ENCODE measurements around the gene GRIK3.

DNA sequence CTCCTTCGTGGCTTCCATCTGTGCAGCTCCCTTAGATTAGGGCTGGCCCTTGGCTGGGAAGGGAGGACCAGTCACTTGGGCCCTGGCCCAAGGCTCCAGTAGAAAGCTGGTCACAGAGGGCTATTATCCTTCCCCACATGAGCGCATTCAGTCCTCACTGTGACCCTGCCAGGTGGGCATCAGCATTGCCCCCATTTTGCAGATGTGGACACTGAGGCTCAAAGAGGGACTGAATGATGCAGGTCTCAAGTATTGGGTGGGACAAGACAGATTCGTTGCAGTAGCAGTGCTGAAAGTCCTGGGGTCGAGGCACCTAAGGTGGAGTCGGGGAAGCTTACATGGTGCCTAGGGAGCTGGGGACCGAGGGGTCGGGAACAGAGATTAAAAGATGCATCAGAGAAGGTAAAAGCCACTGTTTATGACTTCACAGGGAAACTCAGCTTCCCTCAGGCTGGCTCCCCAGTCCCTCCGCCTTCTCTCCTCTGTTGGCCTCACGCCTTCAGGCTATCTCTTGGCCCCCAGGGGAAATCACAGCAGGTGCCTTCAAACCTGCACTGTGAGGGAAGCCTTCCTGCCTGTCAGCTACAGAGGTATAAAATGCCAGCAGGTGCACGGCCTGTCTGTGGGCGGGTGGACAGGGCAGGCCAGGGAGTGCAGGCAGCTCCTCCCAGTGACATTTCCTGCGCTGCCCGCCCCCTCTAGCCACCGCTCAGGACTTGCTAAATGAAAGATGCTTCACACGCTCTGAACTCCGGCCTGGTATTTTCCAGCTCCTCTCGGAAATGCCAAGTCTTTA, 178.4 kb downstream of the GRIK3 start:
- TF ChIP-seq, protein P1, sequence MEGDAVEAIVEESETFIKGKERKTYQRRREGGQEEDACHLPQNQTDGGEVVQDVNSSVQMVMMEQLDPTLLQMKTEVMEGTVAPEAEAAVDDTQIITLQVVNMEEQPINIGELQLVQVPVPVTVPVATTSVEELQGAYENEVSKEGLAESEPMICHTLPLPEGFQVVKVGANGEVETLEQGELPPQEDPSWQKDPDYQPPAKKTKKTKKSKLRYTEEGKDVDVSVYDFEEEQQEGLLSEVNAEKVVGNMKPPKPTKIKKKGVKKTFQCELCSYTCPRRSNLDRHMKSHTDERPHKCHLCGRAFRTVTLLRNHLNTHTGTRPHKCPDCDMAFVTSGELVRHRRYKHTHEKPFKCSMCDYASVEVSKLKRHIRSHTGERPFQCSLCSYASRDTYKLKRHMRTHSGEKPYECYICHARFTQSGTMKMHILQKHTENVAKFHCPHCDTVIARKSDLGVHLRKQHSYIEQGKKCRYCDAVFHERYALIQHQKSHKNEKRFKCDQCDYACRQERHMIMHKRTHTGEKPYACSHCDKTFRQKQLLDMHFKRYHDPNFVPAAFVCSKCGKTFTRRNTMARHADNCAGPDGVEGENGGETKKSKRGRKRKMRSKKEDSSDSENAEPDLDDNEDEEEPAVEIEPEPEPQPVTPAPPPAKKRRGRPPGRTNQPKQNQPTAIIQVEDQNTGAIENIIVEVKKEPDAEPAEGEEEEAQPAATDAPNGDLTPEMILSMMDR (IDR thresholded peaks at IDR 0.05): no peak
- TF ChIP-seq, protein P2, sequence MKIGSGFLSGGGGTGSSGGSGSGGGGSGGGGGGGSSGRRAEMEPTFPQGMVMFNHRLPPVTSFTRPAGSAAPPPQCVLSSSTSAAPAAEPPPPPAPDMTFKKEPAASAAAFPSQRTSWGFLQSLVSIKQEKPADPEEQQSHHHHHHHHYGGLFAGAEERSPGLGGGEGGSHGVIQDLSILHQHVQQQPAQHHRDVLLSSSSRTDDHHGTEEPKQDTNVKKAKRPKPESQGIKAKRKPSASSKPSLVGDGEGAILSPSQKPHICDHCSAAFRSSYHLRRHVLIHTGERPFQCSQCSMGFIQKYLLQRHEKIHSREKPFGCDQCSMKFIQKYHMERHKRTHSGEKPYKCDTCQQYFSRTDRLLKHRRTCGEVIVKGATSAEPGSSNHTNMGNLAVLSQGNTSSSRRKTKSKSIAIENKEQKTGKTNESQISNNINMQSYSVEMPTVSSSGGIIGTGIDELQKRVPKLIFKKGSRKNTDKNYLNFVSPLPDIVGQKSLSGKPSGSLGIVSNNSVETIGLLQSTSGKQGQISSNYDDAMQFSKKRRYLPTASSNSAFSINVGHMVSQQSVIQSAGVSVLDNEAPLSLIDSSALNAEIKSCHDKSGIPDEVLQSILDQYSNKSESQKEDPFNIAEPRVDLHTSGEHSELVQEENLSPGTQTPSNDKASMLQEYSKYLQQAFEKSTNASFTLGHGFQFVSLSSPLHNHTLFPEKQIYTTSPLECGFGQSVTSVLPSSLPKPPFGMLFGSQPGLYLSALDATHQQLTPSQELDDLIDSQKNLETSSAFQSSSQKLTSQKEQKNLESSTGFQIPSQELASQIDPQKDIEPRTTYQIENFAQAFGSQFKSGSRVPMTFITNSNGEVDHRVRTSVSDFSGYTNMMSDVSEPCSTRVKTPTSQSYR (CRISPR knock-in tag; IDR thresholded peaks at IDR 0.05): no peak
- TF ChIP-seq, protein P3, sequence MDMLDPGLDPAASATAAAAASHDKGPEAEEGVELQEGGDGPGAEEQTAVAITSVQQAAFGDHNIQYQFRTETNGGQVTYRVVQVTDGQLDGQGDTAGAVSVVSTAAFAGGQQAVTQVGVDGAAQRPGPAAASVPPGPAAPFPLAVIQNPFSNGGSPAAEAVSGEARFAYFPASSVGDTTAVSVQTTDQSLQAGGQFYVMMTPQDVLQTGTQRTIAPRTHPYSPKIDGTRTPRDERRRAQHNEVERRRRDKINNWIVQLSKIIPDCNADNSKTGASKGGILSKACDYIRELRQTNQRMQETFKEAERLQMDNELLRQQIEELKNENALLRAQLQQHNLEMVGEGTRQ (CRISPR knock-in tag; IDR thresholded peaks at IDR 0.05): no peak
- TF ChIP-seq TCF7 (CRISPR knock-in tag; IDR thresholded peaks at IDR 0.05; ENCODE audit: low read depth): no peak
- no peak for TF ChIP-seq ZNF121 (CRISPR knock-in tag; IDR thresholded peaks at IDR 0.05)
- TF ChIP-seq NFYB (CRISPR knock-in tag; conservative IDR thresholded peaks at IDR 0.05; ENCODE audit: low read depth): no peak
- TF ChIP-seq, protein P4, sequence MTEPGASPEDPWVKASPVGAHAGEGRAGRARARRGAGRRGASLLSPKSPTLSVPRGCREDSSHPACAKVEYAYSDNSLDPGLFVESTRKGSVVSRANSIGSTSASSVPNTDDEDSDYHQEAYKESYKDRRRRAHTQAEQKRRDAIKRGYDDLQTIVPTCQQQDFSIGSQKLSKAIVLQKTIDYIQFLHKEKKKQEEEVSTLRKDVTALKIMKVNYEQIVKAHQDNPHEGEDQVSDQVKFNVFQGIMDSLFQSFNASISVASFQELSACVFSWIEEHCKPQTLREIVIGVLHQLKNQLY (CRISPR knock-in tag; IDR thresholded peaks at IDR 0.05): no peak
- TF ChIP-seq ZNF138 (CRISPR knock-in tag; conservative IDR thresholded peaks at IDR 0.05): no peak
- no peak for TF ChIP-seq RORB (CRISPR knock-in tag; IDR thresholded peaks at IDR 0.05)
- TF ChIP-seq, protein P5, sequence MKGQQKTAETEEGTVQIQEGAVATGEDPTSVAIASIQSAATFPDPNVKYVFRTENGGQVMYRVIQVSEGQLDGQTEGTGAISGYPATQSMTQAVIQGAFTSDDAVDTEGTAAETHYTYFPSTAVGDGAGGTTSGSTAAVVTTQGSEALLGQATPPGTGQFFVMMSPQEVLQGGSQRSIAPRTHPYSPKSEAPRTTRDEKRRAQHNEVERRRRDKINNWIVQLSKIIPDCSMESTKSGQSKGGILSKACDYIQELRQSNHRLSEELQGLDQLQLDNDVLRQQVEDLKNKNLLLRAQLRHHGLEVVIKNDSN (CRISPR knock-in tag; IDR thresholded peaks at IDR 0.05): no peak

Measured in WTC11 (cell line).